GM08714 (cell line): ENCODE data around the gene ATP11A.
"Not testable (repeated sequence)": the region's sequence is repeated elsewhere in the genome, so short reads cannot be mapped to it uniquely, and the experiment has no call there.

Experiments used
- H3K4me3 ChIP-seq: fragments of 200-500 bp; sonication (Bioruptor generic); 2 replicates; pipeline ENCODE4 v1.5.1; 2014; ENCODE audit warnings: mild to moderate bottlenecking, low read length, inconsistent platforms
- ZNF274 ChIP-seq: IDR thresholded peaks from 2 replicates; pipeline ENCODE4 v1.6.1; 2012; ENCODE audit warnings: mild to moderate bottlenecking, low read depth, low read length

The ATP11A gene

GRCh38 chr13:112877976-112878955 lies 188.4 kb downstream of the ATP11A start:
- no peak for TF ChIP-seq ZNF274
- H3K4me3 ChIP-seq = no peak overlapping the region

GRCh38 chr13:112879283-112879833 lies 189.5 kb downstream of the ATP11A start:
- TF ChIP-seq ZNF274 = no peak
- no peak overlapping the region for H3K4me3 ChIP-seq

GRCh38 chr13:112880221-112880641 lies 190.4 kb downstream of the ATP11A start:
- no peak overlapping the region for H3K4me3 ChIP-seq
- no peak for TF ChIP-seq ZNF274

GRCh38 chr13:112880976-112881540 lies 191.2 kb downstream of the ATP11A start:
- TF ChIP-seq ZNF274 = no peak
- no peak overlapping the region for H3K4me3 ChIP-seq

- TF ChIP-seq ZNF274 = no peak
- no peak overlapping the region for H3K4me3 ChIP-seq
Measured at GRCh38 chr13:112881656-112882554, 192.1 kb downstream of the ATP11A start.

- TF ChIP-seq ZNF274 = no peak
- H3K4me3 ChIP-seq = no peak overlapping the region
Measured at GRCh38 chr13:112882555-112883024, 192.8 kb downstream of the ATP11A start.

GRCh38 chr13:112883241-112883945 lies 193.6 kb downstream of the ATP11A start:
- H3K4me3 ChIP-seq = no peak overlapping the region
- no peak for TF ChIP-seq ZNF274

GRCh38 chr13:112884700-112885099 lies 194.9 kb downstream of the ATP11A start:
- not testable (repeated sequence) for H3K4me3 ChIP-seq

GRCh38 chr13:112885242-112885781 lies 195.5 kb downstream of the ATP11A start:
- H3K4me3 ChIP-seq = no peak overlapping the region
- no peak for TF ChIP-seq ZNF274

- no peak overlapping the region for H3K4me3 ChIP-seq
- no peak for TF ChIP-seq ZNF274
Measured at GRCh38 chr13:112885782-112886268, 196.0 kb downstream of the ATP11A start.

- no peak overlapping the region for H3K4me3 ChIP-seq
- TF ChIP-seq ZNF274 = no peak
Measured at GRCh38 chr13:112887151-112887550, 197.3 kb downstream of the ATP11A start.

GRCh38 chr13:112887557-112887991 lies 197.7 kb downstream of the ATP11A start:
- TF ChIP-seq ZNF274 = no peak
- no peak overlapping the region for H3K4me3 ChIP-seq
